ENCODE results near the gene TIGAR. TPM values are rescaled to one million over a fixed set of nuclear protein-coding genes. Genes with fewer than 3 reads are reported as not detected.

The TIGAR gene
- polyA plus RNA-seq, 1 experiment, result 28.8 TPM

GRCh38 chr12:4370265-4370664, 49.3 kb downstream of the TIGAR start:
- POLR2A ChIA-PET, result no interaction called here
- Histone ChIP-seq H3K9me3 (ENCODE audit: control insufficient read depth, insufficient read depth, low read length) (peaks cover 5% of the 10 kb centered on the region; the same call in 1 of the 2 replicates), H3K27ac (ENCODE audit: low read depth, low read length) (no peak overlapping the region), H3K4me3 (ENCODE audit: low read depth, low read length) (no peak overlapping the region), H3K27me3 (ENCODE audit: control insufficient read depth, insufficient read depth, low read length) (peaks cover 5% of the 10 kb centered on the region)
- CTCF ChIA-PET, result no interaction called here
- DNase-seq (ENCODE audit: low read depth, low spot score), result no peak
- TF ChIP-seq CTCF (IDR thresholded peaks at IDR 0.05; ENCODE audit: low read depth, low read length), result no peak

DNA sequence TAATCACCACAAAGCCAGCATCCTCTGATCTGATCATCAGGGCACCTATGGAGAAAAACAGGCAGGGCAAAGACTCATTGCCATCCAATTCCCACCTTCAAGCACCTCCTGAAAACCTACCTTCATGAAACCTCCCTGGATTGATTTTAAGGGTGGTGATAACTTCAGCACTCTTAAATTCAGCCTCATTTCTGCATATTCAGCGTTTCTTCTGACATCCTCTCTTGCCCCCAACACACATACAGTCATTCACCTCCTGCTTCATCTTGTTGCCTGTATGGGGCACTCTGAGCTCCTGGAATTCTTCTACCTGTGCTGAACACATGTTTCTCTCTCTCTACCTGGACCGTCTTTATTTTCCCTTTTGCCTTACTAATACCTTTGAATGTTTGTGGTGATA, 51.6 kb downstream of the TIGAR start:
- Histone ChIP-seq H3K27me3 (ENCODE audit: control insufficient read depth, insufficient read depth, low read length) (peaks cover 5% of the 10 kb centered on the region), H3K4me3 (ENCODE audit: low read depth, low read length) (no peak overlapping the region), H3K9me3 (ENCODE audit: control insufficient read depth, insufficient read depth, low read length) (peaks cover 5% of the 10 kb centered on the region; the same call in 1 of the 2 replicates), H3K27ac (ENCODE audit: low read depth, low read length) (no peak overlapping the region)
- TF ChIP-seq CTCF (IDR thresholded peaks at IDR 0.05; ENCODE audit: low read depth, low read length), result no peak
- POLR2A ChIA-PET, result no interaction called here
- CTCF ChIA-PET, result no interaction called here
- no peak for DNase-seq (ENCODE audit: low read depth, low spot score)

DNA sequence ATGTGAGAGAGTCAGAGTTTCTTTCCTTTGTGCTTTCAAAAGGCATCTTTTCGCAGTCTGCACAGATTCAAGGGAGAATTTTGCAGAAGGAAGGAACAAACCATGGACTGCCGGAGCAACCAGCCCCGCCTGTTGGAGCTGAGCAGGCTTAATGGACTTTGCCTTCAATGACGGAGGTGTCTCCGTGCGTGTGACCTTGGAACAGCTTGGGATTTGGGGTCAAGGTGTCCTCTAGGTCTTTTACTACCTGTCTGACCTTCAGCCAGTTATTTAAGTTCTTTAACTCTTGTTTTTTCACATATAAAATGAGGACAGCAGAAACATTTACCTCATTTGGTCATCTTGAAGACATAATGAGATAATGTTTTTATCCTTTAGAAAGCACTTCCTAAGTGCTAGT, 54.4 kb downstream of the TIGAR start:
- Histone ChIP-seq H3K27ac (ENCODE audit: low read depth, low read length) (no peak overlapping the region), H3K9me3 (ENCODE audit: control insufficient read depth, insufficient read depth, low read length) (peaks cover 2% of the 10 kb centered on the region; the same call in 1 of the 2 replicates), H3K4me3 (ENCODE audit: low read depth, low read length) (no peak overlapping the region), H3K27me3 (ENCODE audit: control insufficient read depth, insufficient read depth, low read length) (peaks cover 2% of the 10 kb centered on the region)
- CTCF ChIA-PET, result no interaction called here
- POLR2A ChIA-PET, result no interaction called here
- no peak for DNase-seq (ENCODE audit: low read depth, low spot score)
- TF ChIP-seq CTCF (IDR thresholded peaks at IDR 0.05; ENCODE audit: low read depth, low read length), result no peak

DNA sequence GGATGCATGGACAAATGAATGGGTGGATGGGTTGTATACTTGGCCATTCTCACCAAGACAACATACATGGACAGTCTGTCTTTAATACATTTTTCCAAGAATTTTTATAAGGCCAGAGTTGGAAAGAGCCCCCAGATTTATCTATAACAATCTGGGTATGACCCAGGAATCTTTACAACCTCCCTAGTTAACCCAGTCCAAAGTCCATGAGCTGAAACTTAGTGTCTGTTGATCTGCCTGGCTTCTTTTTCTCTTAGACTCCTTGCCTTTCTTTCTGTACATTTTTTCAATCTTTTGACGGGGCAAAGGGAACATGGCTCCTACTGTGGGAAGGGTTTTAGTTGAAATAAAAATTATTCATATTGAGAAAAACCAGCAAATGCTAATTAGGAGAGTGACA, 57.8 kb downstream of the TIGAR start:
- no peak for DNase-seq (ENCODE audit: low read depth, low spot score)
- Histone ChIP-seq H3K4me3 (ENCODE audit: low read depth, low read length) (no peak overlapping the region), H3K27ac (ENCODE audit: low read depth, low read length) (no peak overlapping the region), H3K27me3 (ENCODE audit: control insufficient read depth, insufficient read depth, low read length) (peaks cover 2% of the 10 kb centered on the region), H3K9me3 (ENCODE audit: control insufficient read depth, insufficient read depth, low read length) (no peaks in the 10 kb centered on the region)
- ChIA-PET POLR2A (no interaction called here), CTCF (no interaction called here)
- TF ChIP-seq CTCF (IDR thresholded peaks at IDR 0.05; ENCODE audit: low read depth, low read length), result no peak

DNA sequence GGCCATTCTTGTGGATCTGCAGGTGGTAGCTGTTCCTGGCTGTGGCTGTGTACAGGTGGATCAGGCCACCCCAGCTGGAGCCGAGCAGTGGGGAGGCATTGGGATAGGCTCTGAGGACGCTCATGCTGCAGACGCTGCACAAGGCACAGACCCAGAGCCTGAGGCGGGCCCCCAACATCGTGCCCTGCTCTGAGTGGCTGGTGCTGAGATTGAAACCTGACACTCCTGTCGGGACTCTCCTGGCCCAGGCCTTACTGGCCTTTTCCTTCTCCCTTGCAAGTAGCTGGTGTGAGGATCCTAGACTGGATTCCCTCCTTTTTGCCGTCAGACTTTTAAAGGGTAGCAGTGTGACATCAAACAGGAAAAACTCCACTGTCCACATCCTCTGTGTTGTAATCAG, 58.4 kb downstream of the TIGAR start, which contains the start of gene FGF23:
TSS of gene FGF23 (minus strand) at position 308 of the 400 bp plus-strand sequence. CDS start at position 178, 130 bp downstream.
- Histone ChIP-seq H3K9me3 (ENCODE audit: control insufficient read depth, insufficient read depth, low read length) (no peaks in the 10 kb centered on the region), H3K27ac (ENCODE audit: low read depth, low read length) (no peak within 1 kb of the TSS), H3K27me3 (ENCODE audit: control insufficient read depth, insufficient read depth, low read length) (peaks cover 2% of the 10 kb centered on the region), H3K4me3 (ENCODE audit: low read depth, low read length) (no peak within 1 kb of the TSS)
- DNase-seq (ENCODE audit: low read depth, low spot score), result no peak
- CTCF ChIA-PET, result no interaction called here
- no peak for TF ChIP-seq CTCF (IDR thresholded peaks at IDR 0.05; ENCODE audit: low read depth, low read length)
- POLR2A ChIA-PET, result no interaction called here
